Activated T-cell treated with anti-CD3 and anti-CD28 coated beads, Interleukin-2, amount 50 U/mL, for 1 hour (primary cell): Measurements from ENCODE around the gene TK1.

Source experiments
- DNase-seq: peaks from one replicate; pipeline ENCODE4 v3.0.0-alpha.2; 2020

Gene TK1

GRCh38 chr17:78219396-78220150 is 32.7 kb upstream of the TK1 start:
- DNase-seq: no peak

- no peak for DNase-seq
Measured at GRCh38 chr17:78214706-78215061, 27.8 kb upstream of the TK1 start.

- peak; percentile 91 for DNase-seq
Measured at GRCh38 chr17:78214016-78214705, 27.3 kb upstream of the TK1 start, which contains the start of gene BIRC5. BIRC5 (plus strand) TSS chr17:78214253; CDS start chr17:78214317, 64 bp downstream.

- DNase-seq: no peak
Measured at GRCh38 chr17:78211032-78211431, 24.2 kb upstream of the TK1 start.

- DNase-seq: no peak
Measured at GRCh38 chr17:78210111-78210510, 23.3 kb upstream of the TK1 start.

- no peak for DNase-seq
Measured at GRCh38 chr17:78208486-78208885, 21.6 kb upstream of the TK1 start.

- DNase-seq: no peak
Measured at GRCh38 chr17:78206298-78206697, 19.4 kb upstream of the TK1 start.

GRCh38 chr17:78205124-78205775 is 18.4 kb upstream of the TK1 start:
- DNase-seq: no peak

- DNase-seq: no peak
Measured at GRCh38 chr17:78204387-78205123, 17.7 kb upstream of the TK1 start.

- no peak for DNase-seq
Measured at GRCh38 chr17:78202666-78203065, 15.8 kb upstream of the TK1 start.

GRCh38 chr17:78200451-78200850 is 13.6 kb upstream of the TK1 start:
- no peak for DNase-seq

- no peak for DNase-seq
Measured at GRCh38 chr17:78197147-78197832, 10.4 kb upstream of the TK1 start.

GRCh38 chr17:78196716-78197115 is 9.9 kb upstream of the TK1 start:
- no peak for DNase-seq

GRCh38 chr17:78185981-78186691 is 716 bp downstream of the TK1 start:
- DNase-seq: no peak

- no peak for DNase-seq
Measured at GRCh38 chr17:78184868-78185267, 2.0 kb downstream of the TK1 start.

GRCh38 chr17:78184351-78184750 is 2.5 kb downstream of the TK1 start:
- no peak for DNase-seq

- DNase-seq: no peak
Measured at GRCh38 chr17:78183916-78184315, 2.9 kb downstream of the TK1 start.

- DNase-seq: no peak
Measured at GRCh38 chr17:78182504-78182903, 4.3 kb downstream of the TK1 start.

- DNase-seq: no peak
Measured at GRCh38 chr17:78180508-78180907, 6.3 kb downstream of the TK1 start.

- DNase-seq: no peak
Measured at GRCh38 chr17:78180083-78180482, 6.8 kb downstream of the TK1 start.

GRCh38 chr17:78179372-78179771 is 7.5 kb downstream of the TK1 start:
- no peak for DNase-seq

- peak; percentile 83 for DNase-seq
Measured at GRCh38 chr17:78176548-78177025, 10.3 kb downstream of the TK1 start.
